HG03108 (cell line): ENCODE measurements around the gene SAMD4B.

Source experiments
- ATAC-seq: cut with Tn5 transposase; IDR thresholded peaks from one replicate; pipeline ENCODE4 v1.9.1; 2021; ENCODE audit warnings: moderate library complexity; ENCODE audit not compliant: unreplicated experiment

The SAMD4B gene

DNA sequence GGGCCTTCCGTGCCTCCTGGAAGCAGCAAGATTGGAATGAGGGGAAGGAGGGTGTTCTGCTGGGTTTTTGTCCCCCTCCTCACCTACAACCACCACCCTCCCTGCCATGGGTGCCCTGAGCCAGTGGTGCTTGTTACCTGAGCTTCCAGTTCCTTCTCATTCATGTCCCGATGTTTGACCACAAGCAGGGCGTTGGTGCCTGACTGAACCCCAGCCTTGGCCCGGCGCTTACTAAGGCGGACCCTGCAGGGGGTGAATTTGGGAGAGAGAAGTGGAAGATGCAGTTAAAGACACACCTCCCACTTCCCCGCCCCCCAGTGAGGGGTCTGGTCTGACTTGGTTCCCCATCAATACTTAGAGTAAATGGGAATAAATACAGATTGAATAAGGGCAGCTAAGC lies 44.3 kb downstream of the SAMD4B start:
- ATAC-seq, result no peak

DNA sequence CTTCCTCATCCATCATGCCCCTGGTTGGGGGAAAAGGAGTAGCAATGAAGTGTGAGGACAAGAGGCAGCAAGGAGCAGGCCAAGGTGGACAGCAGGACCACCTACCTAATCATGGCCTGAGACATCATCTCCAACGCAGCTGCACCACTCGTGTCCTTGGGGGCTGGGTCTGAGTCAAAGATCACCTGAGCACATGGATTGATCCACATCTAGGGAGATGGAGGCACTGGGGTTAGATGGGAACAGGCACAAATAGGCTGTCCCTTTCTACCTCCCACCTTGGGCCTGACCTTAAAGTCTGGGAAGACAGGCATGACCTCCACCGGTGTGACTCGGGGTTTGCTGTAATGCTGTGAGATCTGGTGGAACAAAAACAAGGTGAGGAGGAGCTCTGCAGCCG lies 46.4 kb downstream of the SAMD4B start:
- ATAC-seq, result no peak

DNA sequence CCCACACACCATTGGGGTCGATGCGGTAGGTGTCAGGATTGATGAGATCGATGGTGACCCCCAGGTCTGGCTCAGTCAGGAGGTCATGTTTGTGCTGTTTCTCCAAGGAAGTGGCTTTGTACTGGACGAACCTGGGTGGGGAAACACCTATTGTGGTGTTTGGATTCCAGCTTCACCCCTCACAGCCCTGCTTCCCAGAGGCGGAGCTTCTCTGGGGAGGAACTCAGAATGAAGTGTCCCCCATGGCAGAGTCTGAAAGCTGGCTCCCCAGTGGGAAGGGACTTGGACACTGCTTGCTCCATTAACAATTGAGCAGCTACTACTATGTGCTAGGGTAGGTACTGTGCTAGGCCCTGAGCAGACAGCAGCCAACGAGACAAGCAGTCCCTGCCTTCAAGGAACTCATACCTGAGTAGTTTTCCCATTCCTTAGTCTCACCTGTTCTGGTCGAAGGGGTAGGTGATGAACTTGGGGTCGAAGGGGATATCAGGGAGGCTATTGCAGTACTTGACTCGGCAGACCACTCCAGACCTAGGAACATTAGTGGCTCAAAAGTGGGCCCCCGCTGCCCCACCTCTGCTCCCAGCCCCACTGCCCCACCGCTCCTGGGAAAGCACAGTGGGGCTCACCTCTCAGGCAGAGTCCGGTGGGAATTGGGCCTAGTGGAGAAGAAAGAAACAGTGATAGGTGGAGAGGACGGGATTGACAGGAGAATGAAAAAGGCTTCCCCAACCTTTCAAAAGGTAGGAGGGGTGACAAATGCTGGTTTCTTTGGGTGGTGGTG lies 47.6 kb downstream of the SAMD4B start:
- ATAC-seq, result no peak

DNA sequence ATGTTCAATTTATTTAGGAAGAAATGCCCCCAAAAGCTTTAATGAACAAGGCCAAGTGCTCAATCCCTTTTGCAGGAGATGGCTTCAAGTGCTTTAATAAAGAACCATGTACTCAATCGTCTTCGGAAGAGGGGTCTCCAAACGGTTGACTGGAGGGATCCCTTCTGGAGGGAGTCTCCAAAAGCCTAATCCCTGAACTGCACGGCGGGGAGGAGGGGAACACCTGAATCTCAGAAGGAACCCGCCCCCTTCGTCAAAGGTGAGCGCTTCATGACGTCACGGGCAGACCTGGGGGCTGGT lies 48.2 kb downstream of the SAMD4B start:
- no peak for ATAC-seq

DNA sequence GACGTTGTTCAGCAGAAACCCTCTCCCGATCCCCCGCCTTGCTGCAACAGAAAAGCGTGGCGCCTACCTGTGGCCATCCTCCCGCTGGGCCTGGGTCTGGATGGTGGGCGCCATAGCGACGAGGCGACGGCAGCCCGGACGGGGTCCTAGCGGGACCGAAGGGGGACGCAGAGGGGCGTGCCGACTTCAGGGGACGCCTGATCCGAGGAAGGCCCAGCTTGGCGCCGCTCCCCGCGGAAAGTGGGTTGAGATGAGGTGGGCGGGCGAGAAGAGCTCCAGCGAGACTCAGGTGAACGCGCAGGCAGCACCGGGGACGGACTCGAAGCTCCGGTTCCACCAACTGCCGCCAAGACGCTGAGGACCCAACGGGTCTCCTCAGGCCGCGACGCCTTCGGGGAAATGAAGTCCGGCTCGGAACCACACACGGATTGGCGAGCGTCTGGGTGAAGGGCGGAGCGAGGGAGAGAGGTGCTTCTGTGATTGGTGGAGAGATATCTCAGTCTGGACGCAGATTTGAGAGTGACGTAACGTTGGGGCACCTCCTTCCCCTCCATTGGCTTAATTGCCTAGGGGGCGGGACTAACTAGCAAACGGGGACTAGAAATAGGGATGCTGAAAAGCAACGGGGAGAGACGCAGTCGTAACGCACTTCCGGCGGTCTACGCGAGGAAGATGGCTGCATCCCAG lies 48.7 kb downstream of the SAMD4B start, which contains the start of the genes MED29 and PAF1:
MED29 (plus strand) TSS at position 628 of the 687 bp plus-strand sequence; CDS start at position 673, 45 bp downstream.
PAF1 (minus strand) TSS at position 356 of the 687 bp plus-strand sequence; CDS start at position 114, 242 bp downstream.
- peak; percentile 94 for ATAC-seq

DNA sequence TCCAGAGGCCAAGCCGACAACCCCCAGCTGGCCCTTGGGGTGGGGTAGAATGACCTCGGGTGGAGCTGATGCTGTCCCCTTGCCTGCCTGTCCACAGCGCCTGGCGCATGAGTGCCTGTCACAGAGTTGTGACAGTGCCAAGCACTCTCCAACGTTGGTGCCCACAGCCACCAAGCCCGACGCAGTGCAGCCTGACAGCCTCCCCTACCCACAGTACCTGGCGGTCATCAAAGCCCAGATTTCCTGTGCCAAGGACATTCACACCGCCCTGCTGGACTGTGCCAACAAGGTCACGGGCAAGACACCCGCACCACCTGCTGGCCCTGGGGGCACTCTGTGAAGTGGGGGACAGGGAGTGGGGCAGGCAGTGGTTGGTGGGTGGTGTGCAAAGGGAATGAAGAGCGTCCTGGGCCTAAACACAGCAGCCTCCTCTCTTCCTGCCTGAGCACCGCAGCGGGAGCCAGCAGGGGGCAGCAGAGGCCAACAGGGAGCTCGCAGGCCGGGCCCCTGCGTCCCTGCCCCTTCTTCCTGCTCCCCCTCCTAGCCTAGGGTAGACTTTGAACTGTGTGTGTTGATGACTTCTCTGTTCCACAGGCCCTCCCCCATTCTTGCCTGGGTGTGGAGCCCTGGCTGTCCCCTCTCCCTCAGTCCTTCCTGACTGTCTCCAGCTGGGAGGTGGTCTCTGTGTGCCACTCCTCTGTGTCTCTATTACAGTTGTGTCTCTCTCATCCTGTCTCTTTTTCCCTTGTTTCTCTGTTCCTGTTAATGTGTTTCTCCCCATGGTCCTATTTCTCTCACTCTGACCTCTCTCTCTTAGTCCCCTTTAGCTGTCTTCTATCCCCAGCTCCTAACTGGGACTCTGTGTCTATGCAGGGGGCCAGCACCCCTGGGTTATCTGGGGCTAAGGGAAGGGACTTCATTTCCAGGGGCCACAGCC lies 55.4 kb downstream of the SAMD4B start:
- peak; percentile 19 for ATAC-seq

DNA sequence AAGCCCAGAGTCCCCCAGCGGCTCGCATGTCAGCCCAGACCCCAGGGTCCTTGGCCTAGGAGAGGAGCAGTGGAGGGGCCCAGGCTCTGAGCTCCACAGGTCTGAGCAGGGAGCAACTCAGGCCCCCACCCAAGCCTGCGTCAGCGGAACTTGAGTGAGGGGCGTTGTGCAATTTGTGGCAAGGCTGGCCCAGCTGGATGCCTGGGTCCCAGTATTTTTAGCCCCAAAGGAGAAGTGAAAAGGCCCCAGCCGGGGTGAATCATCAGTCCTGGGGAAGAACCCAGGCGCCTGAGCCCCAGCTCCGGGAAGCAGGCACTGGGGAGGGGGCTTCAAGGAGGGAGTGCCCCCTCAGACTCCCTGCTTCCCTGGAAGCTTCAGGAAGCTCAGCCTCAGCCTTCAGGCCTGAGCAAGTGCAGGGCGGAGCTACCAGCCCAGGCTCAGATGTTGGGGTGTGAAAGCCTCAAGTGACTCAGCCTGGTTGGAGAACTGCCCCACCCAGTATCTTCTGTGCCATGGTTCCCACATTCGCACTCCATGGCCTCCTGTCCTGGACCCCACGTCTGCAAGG lies 56.2 kb downstream of the SAMD4B start:
- ATAC-seq, result no peak

DNA sequence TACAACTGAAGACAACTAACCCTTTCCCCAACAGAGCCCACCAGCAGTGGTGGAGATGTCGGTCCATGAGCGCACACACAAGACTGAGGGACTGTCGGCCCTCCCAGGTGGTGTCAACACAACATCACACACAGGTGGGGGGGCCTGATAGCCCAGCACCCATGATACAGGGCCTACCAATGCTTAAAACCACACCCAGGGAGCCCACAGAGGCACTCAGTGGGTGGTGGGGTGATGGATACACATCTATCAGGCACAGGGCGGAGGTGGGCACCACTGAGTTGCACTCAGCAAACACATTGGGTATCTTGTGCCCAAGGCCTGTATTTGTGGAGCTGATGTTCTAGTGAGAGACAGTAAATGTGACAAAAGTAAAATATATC lies 57.4 kb downstream of the SAMD4B start:
- no peak for ATAC-seq

DNA sequence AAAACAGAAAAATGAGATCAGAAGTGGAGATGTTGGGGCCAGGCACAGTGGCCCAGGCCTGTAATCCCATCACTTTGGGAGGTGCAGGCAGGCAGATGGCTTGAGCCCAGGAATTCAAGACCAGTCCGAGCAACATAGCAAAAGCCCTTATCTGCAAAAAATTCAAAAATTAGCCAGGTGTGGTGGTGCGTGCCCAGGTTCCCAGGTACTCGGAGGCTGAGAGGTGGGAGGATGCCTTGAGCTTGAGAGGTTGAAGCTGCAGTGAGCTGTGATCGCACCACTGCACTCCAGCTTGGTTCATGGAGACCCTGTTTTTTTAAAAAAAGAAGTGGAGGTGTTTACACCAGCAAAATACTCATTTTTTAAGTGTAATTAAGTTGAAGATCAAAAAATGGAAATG lies 57.8 kb downstream of the SAMD4B start:
- no peak for ATAC-seq

DNA sequence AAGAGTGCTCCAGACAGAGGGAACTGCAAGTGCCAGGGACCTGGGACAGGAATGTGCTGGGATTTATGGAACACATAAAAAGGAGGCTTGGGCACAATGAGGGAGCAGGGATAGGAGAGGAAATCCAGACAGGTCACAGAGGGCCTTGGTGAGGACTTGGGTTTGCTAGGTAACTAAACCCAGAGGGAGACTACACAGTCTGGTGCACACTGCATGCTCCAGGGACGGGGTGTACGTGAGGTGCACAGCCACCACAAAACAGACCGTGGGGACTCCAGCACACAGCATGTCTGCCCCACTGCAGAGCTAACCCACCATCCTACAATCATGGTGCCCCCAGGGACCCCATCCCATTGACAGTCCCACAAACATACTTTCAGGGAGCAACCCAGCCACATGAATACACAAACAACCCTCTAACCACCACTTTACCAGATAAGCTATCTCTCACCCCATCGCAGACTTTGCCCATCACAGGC lies 58.9 kb downstream of the SAMD4B start:
- ATAC-seq, result peak; percentile 7

DNA sequence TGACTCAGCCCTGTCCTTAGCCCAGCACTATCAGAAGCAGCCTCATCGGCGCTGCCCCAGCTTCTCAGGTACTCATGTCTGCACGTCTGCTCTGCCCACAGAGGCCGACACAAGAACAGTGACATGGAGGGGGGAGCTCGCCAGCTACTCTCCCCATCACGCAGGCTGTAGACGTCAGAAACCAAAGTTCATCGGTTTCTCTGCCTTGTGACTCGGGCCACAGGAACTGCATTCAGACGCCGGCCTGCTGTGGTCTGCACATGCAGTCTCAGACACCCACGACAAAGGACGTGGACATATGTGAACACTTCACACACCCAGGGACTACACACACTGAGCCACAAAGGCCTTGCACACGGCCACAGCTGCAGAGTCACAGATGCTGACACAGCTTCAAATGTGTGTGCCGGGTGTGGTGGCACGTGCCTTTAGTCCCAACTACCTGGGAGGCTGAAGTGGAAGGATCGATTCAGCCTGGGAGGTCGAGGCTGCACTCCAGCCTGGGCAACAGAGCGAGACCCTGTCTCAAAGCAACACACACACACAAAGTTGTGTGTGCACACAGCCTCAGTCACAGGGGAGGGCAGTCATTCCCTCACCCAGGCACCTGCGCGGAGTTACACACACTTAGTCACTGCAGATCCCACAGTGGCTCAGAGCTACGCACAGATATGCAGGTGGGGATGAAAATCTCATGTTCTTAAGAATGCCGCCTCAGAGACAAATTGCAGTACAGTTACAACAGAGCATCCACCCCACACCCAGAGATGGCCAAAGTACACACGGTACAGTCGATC lies 59.5 kb downstream of the SAMD4B start:
- peak; percentile 21 for ATAC-seq

DNA sequence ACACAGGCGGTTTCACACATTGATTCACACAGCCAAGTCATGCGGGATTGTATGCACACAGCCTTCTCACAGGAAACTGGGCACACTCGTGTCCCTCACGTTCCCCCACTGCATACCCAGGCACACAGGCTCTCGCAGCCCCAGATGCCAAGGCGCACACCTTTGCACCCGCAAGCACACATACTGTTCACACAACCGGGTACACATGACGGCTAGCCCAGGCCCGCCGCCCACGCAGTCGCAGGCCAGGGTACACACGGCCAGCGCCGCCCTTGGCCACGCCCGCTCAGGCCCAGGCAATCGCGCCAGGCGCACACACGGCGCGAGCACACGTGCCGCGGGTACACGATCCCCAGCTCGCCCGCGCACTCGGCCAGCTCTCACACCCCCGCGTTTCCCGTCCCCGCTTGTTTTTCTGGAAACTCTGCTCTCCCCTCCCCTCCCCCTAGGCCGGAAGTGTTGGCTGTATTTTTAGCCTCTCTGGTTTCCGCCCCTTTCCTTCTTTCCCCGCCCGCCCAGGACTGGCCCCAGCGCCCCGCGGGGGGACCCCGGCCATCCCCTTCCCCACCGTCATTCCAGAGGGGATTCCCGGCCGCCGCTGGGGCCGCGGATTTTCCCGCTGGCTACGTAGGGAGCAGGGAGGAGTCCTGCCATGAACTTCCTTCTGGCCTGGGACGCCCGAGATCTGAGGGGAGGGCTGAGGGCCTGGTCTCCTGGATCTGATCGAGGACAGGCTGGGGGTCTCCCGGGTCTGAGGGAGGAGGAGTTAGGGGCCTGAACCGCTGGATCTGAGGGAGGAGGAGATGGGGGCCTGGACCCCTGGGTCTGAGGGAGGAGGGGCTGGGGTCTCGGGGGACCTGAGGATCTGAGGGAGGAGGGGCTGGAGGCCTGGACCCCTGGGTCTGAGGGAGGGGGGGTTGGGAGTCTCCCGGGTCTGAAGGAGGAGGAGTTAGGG lies 60.4 kb downstream of the SAMD4B start:
- ATAC-seq, result no peak

DNA sequence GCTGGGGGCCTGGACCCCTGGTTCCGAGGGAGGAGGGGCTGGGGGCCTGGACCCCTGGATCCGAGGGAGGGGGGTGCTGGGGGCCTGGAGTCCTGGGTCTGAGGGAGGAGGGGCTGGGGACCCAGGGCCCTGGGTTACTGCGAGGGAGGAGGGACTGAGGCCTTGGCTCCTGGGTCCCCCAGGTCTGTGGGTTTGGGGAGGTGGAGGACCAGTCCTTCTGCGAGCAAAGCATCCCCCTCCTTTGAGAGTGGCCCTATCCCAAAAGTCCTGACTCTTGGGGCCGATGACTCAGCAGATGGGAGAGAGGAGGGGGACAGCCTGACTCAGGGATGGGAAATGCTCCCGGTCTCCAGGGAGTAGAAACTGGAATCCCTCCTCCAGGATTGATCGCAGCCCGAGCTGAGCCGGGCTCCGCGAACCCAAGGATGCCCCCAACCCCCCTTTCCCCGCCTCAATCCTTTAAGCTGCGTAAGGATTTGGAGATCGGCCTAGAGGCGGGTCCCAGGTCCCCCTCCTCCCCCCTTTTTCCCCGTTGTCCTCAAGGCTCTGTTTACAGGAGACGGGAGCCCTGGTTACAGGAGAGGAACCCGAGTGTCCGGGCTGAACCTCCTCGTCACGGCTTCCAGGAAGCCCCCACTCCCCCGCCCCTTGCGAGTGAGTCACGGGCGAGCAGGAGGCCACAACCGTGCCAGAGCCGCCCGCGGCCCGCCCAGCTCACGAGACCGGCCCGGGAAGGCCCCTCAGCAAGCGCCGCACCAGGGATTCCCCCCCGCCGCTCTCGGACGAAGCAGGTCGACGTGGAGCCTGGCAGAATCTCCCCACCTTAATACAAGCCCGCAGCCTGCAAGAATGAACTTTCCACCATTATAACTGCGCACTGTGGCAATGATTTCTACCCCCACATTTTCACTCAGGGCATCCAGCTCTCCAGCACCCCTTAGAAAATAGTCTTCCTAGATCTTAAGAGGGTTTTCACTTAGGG lies 61.4 kb downstream of the SAMD4B start:
- ATAC-seq, result peak; percentile 29

DNA sequence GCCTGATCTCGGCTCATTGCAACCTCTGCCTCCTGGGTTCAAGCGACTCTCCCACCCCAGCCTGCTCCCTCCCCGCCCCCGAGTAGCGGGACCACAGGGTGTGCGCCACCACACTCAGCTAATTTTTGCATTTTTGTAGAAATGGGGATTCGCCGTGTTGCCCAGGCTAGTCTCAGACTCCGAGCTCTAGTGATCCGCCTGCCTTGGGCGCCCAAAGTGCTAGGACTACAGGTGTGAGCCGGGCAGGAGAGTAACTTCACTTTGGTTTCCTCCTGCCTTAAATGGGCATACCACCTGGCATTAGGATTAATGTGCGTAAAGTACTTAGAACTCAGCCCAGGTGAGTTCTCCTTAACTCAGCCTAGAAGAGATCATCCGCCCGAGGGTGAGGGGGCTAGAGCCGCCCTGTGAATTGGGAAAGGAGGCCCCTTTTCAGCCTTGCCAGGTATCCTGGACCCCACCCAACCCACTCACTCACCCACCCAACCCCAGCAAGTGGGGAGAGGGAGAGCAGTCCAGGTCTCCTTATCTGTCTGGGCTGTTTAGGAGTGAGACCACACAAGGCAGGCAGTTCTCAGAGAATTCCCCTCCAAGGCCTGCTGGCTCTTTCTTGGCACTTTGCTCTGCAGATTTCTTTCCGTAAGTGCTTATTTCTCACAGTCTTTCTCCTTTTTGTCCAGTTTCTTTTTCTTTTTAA lies 63.2 kb downstream of the SAMD4B start:
- ATAC-seq, result no peak

DNA sequence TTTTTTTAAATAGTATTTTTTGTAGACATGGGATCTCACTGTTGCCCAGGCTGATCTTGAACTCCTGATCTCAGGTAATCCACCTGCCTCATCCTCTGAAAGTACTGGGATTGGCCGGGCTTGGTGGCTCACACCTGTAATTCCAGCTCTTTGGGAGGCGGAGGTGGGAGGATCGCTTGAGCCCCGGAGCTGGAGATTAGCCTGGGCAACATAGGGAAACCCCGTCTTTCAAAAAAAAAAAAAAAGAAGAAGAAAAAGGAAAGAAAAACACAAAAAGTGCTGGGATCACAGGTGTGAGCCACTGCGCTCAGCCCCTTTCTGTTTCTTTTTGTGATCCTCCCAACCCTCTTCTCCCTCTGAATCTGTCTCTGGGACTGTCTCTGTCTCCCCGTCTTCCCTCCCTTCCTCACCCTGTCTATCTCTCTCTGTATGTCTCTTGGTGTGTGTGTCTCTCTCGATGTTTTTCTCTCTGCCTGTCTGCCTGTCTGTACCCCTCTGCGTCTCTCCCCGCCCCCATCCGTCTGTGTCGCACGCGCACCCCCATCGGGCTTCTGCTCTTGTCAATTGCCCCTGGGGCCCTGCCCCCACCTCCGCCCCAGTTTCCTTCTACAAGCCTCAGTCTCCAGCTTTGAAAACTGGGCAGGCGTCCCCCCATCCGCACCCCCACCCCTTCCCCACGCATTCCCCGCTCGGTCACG lies 63.9 kb downstream of the SAMD4B start:
- no peak for ATAC-seq

DNA sequence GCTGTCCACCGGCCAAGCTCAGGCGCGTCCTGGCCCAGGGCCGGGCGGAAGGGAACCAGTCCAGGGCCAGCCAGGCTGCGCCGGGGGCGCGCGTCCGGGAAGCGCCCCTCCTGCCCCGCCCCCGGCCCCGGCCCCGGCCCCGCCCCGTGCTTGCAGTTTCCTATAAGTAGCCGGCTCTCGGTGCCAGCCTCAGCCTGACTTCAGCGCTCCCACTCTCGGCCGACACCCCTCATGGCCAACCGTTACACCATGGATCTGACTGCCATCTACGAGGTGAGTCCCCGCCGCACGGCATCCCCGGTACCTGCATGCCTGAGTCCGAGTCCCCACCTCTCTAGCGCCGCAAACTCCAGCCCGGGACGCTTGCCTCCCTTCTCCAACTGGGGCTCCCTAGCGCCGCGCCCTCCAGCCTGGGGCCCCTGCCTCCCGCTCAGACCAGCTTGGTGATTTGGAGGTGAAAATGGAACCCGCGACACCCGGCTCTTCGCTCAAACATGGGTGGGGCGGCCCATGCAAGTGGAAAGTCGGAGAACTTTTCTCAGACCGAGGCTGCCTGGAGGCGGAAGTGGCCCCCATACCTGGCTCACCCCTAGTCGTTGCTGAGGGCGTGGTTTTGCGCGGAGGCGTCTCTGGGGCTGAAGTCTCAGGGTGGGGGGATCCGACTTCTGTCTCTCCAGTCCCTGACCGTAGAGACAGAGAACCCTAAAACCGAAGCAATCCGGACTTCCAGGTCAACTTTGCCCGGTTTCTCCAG lies 64.6 kb downstream of the SAMD4B start, which contains the start of gene ZFP36:
ZFP36 (plus strand) TSS at position 192 of the 754 bp plus-strand sequence; CDS start at position 250, 58 bp downstream.
- no peak for ATAC-seq
